ENCODE results near the gene TTC32. TPM values are rescaled to one million over a fixed set of nuclear protein-coding genes. Genes with fewer than 3 reads are reported as not detected.

TTC32 gene
- total and polyA plus RNA-seq, 2 experiments from 2014 or later, result 4.6 to 17.0 TPM

DNA sequence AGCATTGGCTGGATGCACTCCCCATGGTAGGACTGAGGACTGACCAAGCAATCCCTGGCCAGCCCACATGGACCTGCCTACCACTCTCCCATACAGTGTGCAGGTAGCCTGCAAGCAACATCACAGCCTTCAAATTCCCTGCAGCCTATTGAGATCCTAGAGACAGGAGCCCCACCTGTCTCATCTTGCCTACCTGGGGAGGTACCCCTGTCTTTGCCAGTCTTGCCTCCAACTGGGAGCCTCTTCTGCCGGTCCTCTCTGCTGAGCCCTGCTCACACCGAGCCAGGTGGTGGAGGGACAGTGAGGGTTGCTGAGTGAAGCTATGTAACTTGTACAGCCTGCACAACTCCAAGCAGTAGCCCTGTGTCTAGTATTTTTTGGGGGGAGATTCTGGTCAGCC lies 29.9 kb downstream of the TTC32 start:
- Histone ChIP-seq H4K20me1 (replicated peaks; ENCODE audit: insufficient read depth) (no peaks in the 10 kb centered on the region; the same call in 1 of the 2 replicates), H3K27ac (ENCODE audit: low read depth) (no peak overlapping the region), H3K4me3 (no peak overlapping the region), H3K9me2 (ENCODE audit: insufficient read depth) (no peaks in the 10 kb centered on the region), H2AFZ (no peak overlapping the region), H3K4me1 (ENCODE audit: insufficient read depth) (no peaks in the 10 kb centered on the region), H3K4me2 (no peak overlapping the region), H3F3A (replicated peaks; ENCODE audit: low read depth) (no peaks in the 10 kb centered on the region), H3K36me3 (ENCODE audit: insufficient read depth) (no peaks in the 10 kb centered on the region), H3K79me2 (replicated peaks; ENCODE audit: insufficient read depth) (no peaks in the 10 kb centered on the region), H3K27me3 (ENCODE audit: insufficient read depth) (peaks cover 27% of the 10 kb centered on the region)
- Mint-ChIP-seq H3K27ac (no peak overlapping the region), H3K36me3 (ENCODE audit: low read depth) (no peaks in the 10 kb centered on the region), H3K27me3 (ENCODE audit: insufficient read depth, low read depth, poor library complexity) (peaks cover 17% of the 10 kb centered on the region), H3K9me3 (no peaks in the 10 kb centered on the region), H3K4me1 (peaks cover 8% of the 10 kb centered on the region; the same call in 2 of the 3 replicates), H3K4me3 (no peak overlapping the region)
- no peak for TF ChIP-seq ZNF114 (CRISPR knock-in tag; IDR thresholded peaks at IDR 0.05)
- no peak for TF ChIP-seq EZH2phosphoT487 (IDR thresholded peaks at IDR 0.05; ENCODE audit: unreplicated experiment)
- no peak for TF ChIP-seq POLR2AphosphoS5 (IDR thresholded peaks at IDR 0.05; ENCODE audit: low read depth)
- no peak for DNase-seq (ENCODE audit: low spot score)
- no peak for ATAC-seq

DNA sequence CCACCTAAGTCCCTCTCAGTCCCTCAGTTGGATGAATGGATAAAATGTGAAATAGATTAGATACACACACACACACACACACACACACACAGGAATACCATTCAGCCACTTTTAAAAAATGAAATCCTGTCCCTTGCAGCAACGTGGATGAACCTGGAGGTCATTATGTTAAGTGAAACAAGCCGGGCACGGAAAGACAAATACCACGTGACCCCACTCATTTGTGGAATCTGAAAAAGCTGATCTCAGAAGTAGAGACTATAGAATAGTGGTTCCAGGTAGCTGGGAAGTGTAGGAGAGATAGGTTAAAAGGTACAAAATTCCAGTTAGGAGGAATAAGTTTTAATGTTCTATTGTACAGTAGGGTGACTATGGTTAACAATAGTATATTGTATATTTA lies 31.0 kb downstream of the TTC32 start:
- no peaks in the 10 kb centered on the region for H3K9me2 ChIP-seq (ENCODE audit: insufficient read depth)
- no peaks in the 10 kb centered on the region for H3K36me3 ChIP-seq (ENCODE audit: insufficient read depth)
- no peak overlapping the region for H3K27ac ChIP-seq (ENCODE audit: low read depth)
- H3K27me3 Mint-ChIP-seq (ENCODE audit: insufficient read depth, low read depth, poor library complexity), result peaks cover 17% of the 10 kb centered on the region
- H3K27me3 ChIP-seq (ENCODE audit: insufficient read depth), result peaks cover 27% of the 10 kb centered on the region
- no peak for DNase-seq (ENCODE audit: low spot score)
- H4K20me1 ChIP-seq (replicated peaks; ENCODE audit: insufficient read depth), result no peaks in the 10 kb centered on the region; the same call in 1 of the 2 replicates
- H3F3A ChIP-seq (replicated peaks; ENCODE audit: low read depth), result no peaks in the 10 kb centered on the region
- no peak overlapping the region for H3K4me3 Mint-ChIP-seq
- H2AFZ ChIP-seq, result no peak overlapping the region
- H3K36me3 Mint-ChIP-seq (ENCODE audit: low read depth), result no peaks in the 10 kb centered on the region
- H3K27ac Mint-ChIP-seq, result no peak overlapping the region
- ATAC-seq, result no peak
- H3K4me3 ChIP-seq, result no peak overlapping the region
- H3K4me1 Mint-ChIP-seq, result peaks cover 8% of the 10 kb centered on the region; the same call in 2 of the 3 replicates
- no peaks in the 10 kb centered on the region for H3K4me1 ChIP-seq (ENCODE audit: insufficient read depth)
- no peaks in the 10 kb centered on the region for H3K79me2 ChIP-seq (replicated peaks; ENCODE audit: insufficient read depth)
- no peaks in the 10 kb centered on the region for H3K9me3 Mint-ChIP-seq
- H3K4me2 ChIP-seq, result no peak overlapping the region
- no peak for TF ChIP-seq EZH2 (IDR thresholded peaks at IDR 0.05; ENCODE audit: low read depth, unreplicated experiment)
- no peak for TF ChIP-seq ZNF331 (CRISPR knock-in tag; IDR thresholded peaks at IDR 0.05; ENCODE audit: low read depth)
- TF ChIP-seq ZNF114 (CRISPR knock-in tag; IDR thresholded peaks at IDR 0.05), result no peak
- no peak for TF ChIP-seq EZH2phosphoT487 (IDR thresholded peaks at IDR 0.05; ENCODE audit: unreplicated experiment)
- TF ChIP-seq, protein P1, sequence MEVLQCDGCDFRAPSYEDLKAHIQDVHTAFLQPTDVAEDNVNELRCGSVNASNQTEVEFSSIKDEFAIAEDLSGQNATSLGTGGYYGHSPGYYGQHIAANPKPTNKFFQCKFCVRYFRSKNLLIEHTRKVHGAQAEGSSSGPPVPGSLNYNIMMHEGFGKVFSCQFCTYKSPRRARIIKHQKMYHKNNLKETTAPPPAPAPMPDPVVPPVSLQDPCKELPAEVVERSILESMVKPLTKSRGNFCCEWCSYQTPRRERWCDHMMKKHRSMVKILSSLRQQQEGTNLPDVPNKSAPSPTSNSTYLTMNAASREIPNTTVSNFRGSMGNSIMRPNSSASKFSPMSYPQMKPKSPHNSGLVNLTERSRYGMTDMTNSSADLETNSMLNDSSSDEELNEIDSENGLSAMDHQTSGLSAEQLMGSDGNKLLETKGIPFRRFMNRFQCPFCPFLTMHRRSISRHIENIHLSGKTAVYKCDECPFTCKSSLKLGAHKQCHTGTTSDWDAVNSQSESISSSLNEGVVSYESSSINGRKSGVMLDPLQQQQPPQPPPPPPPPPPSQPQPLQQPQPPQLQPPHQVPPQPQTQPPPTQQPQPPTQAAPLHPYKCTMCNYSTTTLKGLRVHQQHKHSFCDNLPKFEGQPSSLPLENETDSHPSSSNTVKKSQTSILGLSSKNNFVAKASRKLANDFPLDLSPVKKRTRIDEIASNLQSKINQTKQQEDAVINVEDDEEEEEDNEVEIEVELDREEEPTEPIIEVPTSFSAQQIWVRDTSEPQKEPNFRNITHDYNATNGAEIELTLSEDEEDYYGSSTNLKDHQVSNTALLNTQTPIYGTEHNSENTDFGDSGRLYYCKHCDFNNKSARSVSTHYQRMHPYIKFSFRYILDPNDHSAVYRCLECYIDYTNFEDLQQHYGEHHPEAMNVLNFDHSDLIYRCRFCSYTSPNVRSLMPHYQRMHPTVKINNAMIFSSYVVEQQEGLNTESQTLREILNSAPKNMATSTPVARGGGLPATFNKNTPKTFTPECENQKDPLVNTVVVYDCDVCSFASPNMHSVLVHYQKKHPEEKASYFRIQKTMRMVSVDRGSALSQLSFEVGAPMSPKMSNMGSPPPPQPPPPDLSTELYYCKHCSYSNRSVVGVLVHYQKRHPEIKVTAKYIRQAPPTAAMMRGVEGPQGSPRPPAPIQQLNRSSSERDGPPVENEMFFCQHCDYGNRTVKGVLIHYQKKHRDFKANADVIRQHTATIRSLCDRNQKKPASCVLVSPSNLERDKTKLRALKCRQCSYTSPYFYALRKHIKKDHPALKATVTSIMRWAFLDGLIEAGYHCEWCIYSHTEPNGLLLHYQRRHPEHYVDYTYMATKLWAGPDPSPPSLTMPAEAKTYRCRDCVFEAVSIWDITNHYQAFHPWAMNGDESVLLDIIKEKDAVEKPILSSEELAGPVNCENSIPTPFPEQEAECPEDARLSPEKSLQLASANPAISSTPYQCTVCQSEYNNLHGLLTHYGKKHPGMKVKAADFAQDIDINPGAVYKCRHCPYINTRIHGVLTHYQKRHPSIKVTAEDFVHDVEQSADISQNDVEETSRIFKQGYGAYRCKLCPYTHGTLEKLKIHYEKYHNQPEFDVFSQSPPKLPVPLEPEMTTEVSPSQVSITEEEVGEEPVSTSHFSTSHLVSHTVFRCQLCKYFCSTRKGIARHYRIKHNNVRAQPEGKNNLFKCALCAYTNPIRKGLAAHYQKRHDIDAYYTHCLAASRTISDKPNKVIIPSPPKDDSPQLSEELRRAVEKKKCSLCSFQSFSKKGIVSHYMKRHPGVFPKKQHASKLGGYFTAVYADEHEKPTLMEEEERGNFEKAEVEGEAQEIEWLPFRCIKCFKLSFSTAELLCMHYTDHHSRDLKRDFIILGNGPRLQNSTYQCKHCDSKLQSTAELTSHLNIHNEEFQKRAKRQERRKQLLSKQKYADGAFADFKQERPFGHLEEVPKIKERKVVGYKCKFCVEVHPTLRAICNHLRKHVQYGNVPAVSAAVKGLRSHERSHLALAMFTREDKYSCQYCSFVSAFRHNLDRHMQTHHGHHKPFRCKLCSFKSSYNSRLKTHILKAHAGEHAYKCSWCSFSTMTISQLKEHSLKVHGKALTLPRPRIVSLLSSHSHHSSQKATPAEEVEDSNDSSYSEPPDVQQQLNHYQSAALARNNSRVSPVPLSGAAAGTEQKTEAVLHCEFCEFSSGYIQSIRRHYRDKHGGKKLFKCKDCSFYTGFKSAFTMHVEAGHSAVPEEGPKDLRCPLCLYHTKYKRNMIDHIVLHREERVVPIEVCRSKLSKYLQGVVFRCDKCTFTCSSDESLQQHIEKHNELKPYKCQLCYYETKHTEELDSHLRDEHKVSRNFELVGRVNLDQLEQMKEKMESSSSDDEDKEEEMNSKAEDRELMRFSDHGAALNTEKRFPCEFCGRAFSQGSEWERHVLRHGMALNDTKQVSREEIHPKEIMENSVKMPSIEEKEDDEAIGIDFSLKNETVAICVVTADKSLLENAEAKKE (CRISPR knock-in tag; IDR thresholded peaks at IDR 0.05), result no peak
- TF ChIP-seq ETS1 (IDR thresholded peaks at IDR 0.05), result no peak
- no peak for TF ChIP-seq NANOG (IDR thresholded peaks at IDR 0.05; ENCODE audit: borderline replicate concordance)
- TF ChIP-seq, protein P2, sequence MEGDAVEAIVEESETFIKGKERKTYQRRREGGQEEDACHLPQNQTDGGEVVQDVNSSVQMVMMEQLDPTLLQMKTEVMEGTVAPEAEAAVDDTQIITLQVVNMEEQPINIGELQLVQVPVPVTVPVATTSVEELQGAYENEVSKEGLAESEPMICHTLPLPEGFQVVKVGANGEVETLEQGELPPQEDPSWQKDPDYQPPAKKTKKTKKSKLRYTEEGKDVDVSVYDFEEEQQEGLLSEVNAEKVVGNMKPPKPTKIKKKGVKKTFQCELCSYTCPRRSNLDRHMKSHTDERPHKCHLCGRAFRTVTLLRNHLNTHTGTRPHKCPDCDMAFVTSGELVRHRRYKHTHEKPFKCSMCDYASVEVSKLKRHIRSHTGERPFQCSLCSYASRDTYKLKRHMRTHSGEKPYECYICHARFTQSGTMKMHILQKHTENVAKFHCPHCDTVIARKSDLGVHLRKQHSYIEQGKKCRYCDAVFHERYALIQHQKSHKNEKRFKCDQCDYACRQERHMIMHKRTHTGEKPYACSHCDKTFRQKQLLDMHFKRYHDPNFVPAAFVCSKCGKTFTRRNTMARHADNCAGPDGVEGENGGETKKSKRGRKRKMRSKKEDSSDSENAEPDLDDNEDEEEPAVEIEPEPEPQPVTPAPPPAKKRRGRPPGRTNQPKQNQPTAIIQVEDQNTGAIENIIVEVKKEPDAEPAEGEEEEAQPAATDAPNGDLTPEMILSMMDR (conservative IDR thresholded peaks at IDR 0.05; ENCODE audit: low read depth in 2 of 2), result no peak
- no peak for TF ChIP-seq STAT1 (IDR thresholded peaks at IDR 0.05; ENCODE audit: unreplicated experiment)
